ENCODE results near the gene TRMT61A. TPM values are rescaled to one million over a fixed set of nuclear protein-coding genes. Genes with fewer than 3 reads are reported as not detected.

TRMT61A gene
- polyA plus RNA-seq, 1 of the 3 experiments (the other 2 are of a cell fraction): 15.8 TPM

- no peak for TF ChIP-seq FOSL2 (IDR thresholded peaks at IDR 0.05; ENCODE audit: borderline replicate concordance, low read depth)
- no peak for TF ChIP-seq TEAD4 (IDR thresholded peaks at IDR 0.05; ENCODE audit: borderline replicate concordance, insufficient read depth)
- TF ChIP-seq MAX (IDR thresholded peaks at IDR 0.05; ENCODE audit: low read depth): no peak
- no peak for TF ChIP-seq NFIC (IDR thresholded peaks at IDR 0.05; ENCODE audit: borderline replicate concordance)
Observed at GRCh38 chr14:103563226-103563620, 34.2 kb downstream of the TRMT61A start (continued).

- H3K4me1 ChIP-seq (ENCODE audit: control insufficient read depth in 1 of 2, insufficient read depth in 2 of 2, low read depth in 1 of 2, low read length in 1 of 2): peaks cover 9 to 16% of the 10 kb centered on the region in 2 experiments; a peak in 3 of 4 replicates
- peak overlapping the region; percentile 91 to 92 for H3K4me3 ChIP-seq (ENCODE audit: low read depth in 2 of 2, low read length in 1 of 2)
- peak overlapping the region; percentile 94 for H3K9ac ChIP-seq
- DNase-seq: no peak
- TF ChIP-seq ZBTB33 (IDR thresholded peaks at IDR 0.05; ENCODE audit: borderline replicate concordance, low read depth) (no peak), USF2 (IDR thresholded peaks at IDR 0.05; ENCODE audit: borderline replicate concordance, low read depth, low read length) (no peak), POLR2AphosphoS5 (IDR thresholded peaks at IDR 0.05; ENCODE audit: low read depth, low read length) (no peak), PBX3 (IDR thresholded peaks at IDR 0.05) (no peak)
- H3F3A ChIP-seq (replicated peaks; ENCODE audit: insufficient read depth): peaks cover 3% of the 10 kb centered on the region
- H3K9me2 ChIP-seq: no peaks in the 10 kb centered on the region
- no peak overlapping the region for H3K27ac ChIP-seq (ENCODE audit: low read depth in 2 of 2, low read length in 1 of 2)
- H3K9me3 ChIP-seq: no peaks in the 10 kb centered on the region
- no peak overlapping the region for H2AFZ ChIP-seq (ENCODE audit: low read depth)
- H3K36me3 ChIP-seq (replicated peaks in 1 of 2; ENCODE audit: control insufficient read depth in 1 of 2, insufficient read depth in 2 of 2, low read length in 1 of 2): peaks cover 17 to 18% of the 10 kb centered on the region in 2 experiments
- H4K20me1 ChIP-seq (ENCODE audit: insufficient read depth): peaks cover 62% of the 10 kb centered on the region
- H3K4me2 ChIP-seq: peak overlapping the region; percentile 72
- ChIA-PET CTCF (interaction anchor here (0.9 to 1.0 kb wide), 2 partner anchors 9 to 17 kb away, joined by 3 read pairs; no protein-coding TSS in a partner anchor), POLR2A (no interaction called here)
- H3K27me3 ChIP-seq (ENCODE audit: insufficient read depth): no peaks in the 10 kb centered on the region
- WGBS (ENCODE audit: low lambda C conversion rate): 61% methylated on average over 21 of the region's 21 CpGs
- H3K79me2 ChIP-seq (ENCODE audit: insufficient read depth): peaks cover 97% of the 10 kb centered on the region
Observed at GRCh38 chr14:103563844-103564505, 35.0 kb downstream of the TRMT61A start.

- no peak overlapping the region for H2AFZ ChIP-seq (ENCODE audit: low read depth)
- H3K9me3 ChIP-seq: no peaks in the 10 kb centered on the region
- no peaks in the 10 kb centered on the region; a peak in 1 of 4 replicates for H3K4me1 ChIP-seq (ENCODE audit: control insufficient read depth in 1 of 2, insufficient read depth in 2 of 2, low read depth in 1 of 2, low read length in 1 of 2)
- ChIA-PET POLR2A (no interaction called here), CTCF (interaction anchor here (0.7 to 2.5 kb wide), 4 partner anchors 12 to 1918 kb away, joined by 3 to 7 read pairs (median 4); no protein-coding TSS in a partner anchor)
- no peak overlapping the region for H3K9ac ChIP-seq
- H3K27ac ChIP-seq (ENCODE audit: low read depth in 2 of 2, low read length in 1 of 2): no peak overlapping the region
- H3K9me2 ChIP-seq: no peaks in the 10 kb centered on the region
- H3K27me3 ChIP-seq (ENCODE audit: insufficient read depth): no peaks in the 10 kb centered on the region
- WGBS (ENCODE audit: low lambda C conversion rate): 93% methylated on average over 8 of the region's 8 CpGs
- peaks cover 100% of the 10 kb centered on the region for H3K79me2 ChIP-seq (ENCODE audit: insufficient read depth)
- no peak overlapping the region for H3K4me2 ChIP-seq
- H4K20me1 ChIP-seq (ENCODE audit: insufficient read depth): peaks cover 60% of the 10 kb centered on the region
- no peak for DNase-seq
- no peak for TF ChIP-seq TAF1 (IDR thresholded peaks at IDR 0.05; ENCODE audit: borderline replicate concordance, low read depth, low read length)
- TF ChIP-seq MEF2A (IDR thresholded peaks at IDR 0.05; ENCODE audit: borderline replicate concordance, low read depth): no peak
- TF ChIP-seq CTCF (IDR thresholded peaks at IDR 0.05): no peak
- no peak for TF ChIP-seq PBX3 (IDR thresholded peaks at IDR 0.05)
- H3K36me3 ChIP-seq (replicated peaks in 1 of 2; ENCODE audit: control insufficient read depth in 1 of 2, insufficient read depth in 2 of 2, low read length in 1 of 2): peaks cover 0 to 19% of the 10 kb centered on the region in 2 experiments
- no peak overlapping the region for H3K4me3 ChIP-seq (ENCODE audit: low read depth in 2 of 2, low read length in 1 of 2)
- H3F3A ChIP-seq (replicated peaks; ENCODE audit: insufficient read depth): peaks cover 4% of the 10 kb centered on the region
Observed at GRCh38 chr14:103568952-103569351, 40.0 kb downstream of the TRMT61A start.

Measured in SK-N-SH (cell line).